Activated CD8-positive, alpha-beta T cell treated with anti-CD3 and anti-CD28 coated beads for 36 hours (primary cell): ENCODE results near the gene UBE4B. TPM values are rescaled to one million over a fixed set of nuclear protein-coding genes. Genes with fewer than 3 reads are reported as not detected.

ENCODE experiments used
- ATAC-seq: fragments of 200-7000 bp; cut with Tn5 transposase; one replicate; pipeline ENCODE4 v1.10.0; 2021; ENCODE audit warnings: mild to moderate bottlenecking, moderate library complexity
- CTCF ChIA-PET: fragments of 350-600 bp; sonication (Branson Sonifier 250); formaldehyde crosslinking; loops from one replicate; lab custom pipeline; 2021; ENCODE audit warnings: antibody characterized with exemption; lab: Charles Lee
- POLR2A ChIA-PET: fragments of 350-600 bp; sonication (Branson Sonifier 250); formaldehyde crosslinking; loops from one replicate; lab custom pipeline; 2021; ENCODE audit warnings: antibody characterized with exemption; lab: Charles Lee
- DNase-seq: peaks from one replicate; pipeline ENCODE4 v3.0.0-alpha.2; 2020
- H3K27ac Mint-ChIP-seq: one replicate; pipeline ENCODE4 v1.8.0; 2021; ENCODE audit warnings: mild to moderate bottlenecking, mixed read lengths
- H3K27me3 Mint-ChIP-seq: one replicate; pipeline ENCODE4 v1.8.0; 2021; ENCODE audit warnings: mixed read lengths
- H3K36me3 Mint-ChIP-seq: one replicate; pipeline ENCODE4 v1.8.0; 2021; ENCODE audit warnings: low read depth, mixed read lengths
- H3K4me1 Mint-ChIP-seq: one replicate; pipeline ENCODE4 v1.8.0; 2021; ENCODE audit warnings: low read depth, mixed read lengths
- H3K4me3 Mint-ChIP-seq: one replicate; pipeline ENCODE4 v1.8.0; 2021; ENCODE audit warnings: mild to moderate bottlenecking, moderate library complexity, mixed read lengths
- H3K9me3 Mint-ChIP-seq: one replicate; pipeline ENCODE4 v1.8.0; 2021; ENCODE audit warnings: mixed read lengths
- intact Hi-C: fragments of 100-400 bp; cut with micrococcal nuclease; formaldehyde crosslinking; loops from one replicate; pipeline ENCODE4 v1.10.0; 2022
- total RNA-seq, 2 experiments: library from RNA; stranded (reverse); gene quantifications; one replicate each; pipeline ENCODE4 v1.2.3, GENCODE V29; 2021
- TF ChIP-seq, protein P1 (sequence below): fragments of 200-600 bp; IDR thresholded peaks from one replicate; pipeline ENCODE4 v1.8.0; 2022; ENCODE audit warnings: antibody characterized with exemption, mild to moderate bottlenecking

The UBE4B gene
- total RNA-seq, 2 experiments from 2014 or later: 21.0 to 26.2 TPM

DNA sequence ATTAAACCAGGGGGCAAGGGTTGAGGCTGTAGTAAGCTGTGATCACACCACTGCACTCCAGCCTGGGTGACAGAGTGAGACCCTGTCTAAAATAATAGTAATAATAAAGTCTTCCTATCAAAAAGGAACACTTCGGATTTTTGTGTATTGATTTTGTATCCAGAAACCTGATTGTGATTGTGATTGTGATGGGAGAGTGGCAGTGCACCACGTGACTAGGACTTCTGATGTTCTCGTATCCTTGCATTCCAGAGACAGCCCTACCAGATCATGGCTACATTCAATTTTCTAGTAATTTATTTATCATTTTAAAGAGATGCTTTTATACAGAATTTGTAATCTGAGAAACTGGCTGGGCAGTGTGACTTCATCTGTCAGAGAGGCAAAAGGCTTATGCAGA lies 175.1 kb downstream of the UBE4B start:
- TF ChIP-seq, protein P1, sequence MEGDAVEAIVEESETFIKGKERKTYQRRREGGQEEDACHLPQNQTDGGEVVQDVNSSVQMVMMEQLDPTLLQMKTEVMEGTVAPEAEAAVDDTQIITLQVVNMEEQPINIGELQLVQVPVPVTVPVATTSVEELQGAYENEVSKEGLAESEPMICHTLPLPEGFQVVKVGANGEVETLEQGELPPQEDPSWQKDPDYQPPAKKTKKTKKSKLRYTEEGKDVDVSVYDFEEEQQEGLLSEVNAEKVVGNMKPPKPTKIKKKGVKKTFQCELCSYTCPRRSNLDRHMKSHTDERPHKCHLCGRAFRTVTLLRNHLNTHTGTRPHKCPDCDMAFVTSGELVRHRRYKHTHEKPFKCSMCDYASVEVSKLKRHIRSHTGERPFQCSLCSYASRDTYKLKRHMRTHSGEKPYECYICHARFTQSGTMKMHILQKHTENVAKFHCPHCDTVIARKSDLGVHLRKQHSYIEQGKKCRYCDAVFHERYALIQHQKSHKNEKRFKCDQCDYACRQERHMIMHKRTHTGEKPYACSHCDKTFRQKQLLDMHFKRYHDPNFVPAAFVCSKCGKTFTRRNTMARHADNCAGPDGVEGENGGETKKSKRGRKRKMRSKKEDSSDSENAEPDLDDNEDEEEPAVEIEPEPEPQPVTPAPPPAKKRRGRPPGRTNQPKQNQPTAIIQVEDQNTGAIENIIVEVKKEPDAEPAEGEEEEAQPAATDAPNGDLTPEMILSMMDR: no peak
- H3K36me3 Mint-ChIP-seq: no peaks in the 10 kb centered on the region
- intact Hi-C loops: no loop called here
- CTCF ChIA-PET: interaction anchor here (1.2 to 3.1 kb wide), 3 partner anchors 51 to 264 kb away, joined by 3 to 49 read pairs (median 3); partner anchors contain the start of genes LZIC and NMNAT1
- H3K4me3 Mint-ChIP-seq: no peak overlapping the region
- no peak for ATAC-seq
- H3K9me3 Mint-ChIP-seq: no peaks in the 10 kb centered on the region
- POLR2A ChIA-PET: no interaction called here
- DNase-seq: no peak
- H3K4me1 Mint-ChIP-seq: peaks cover 18% of the 10 kb centered on the region
- no peak overlapping the region for H3K27ac Mint-ChIP-seq
- H3K27me3 Mint-ChIP-seq: peaks cover 2% of the 10 kb centered on the region

DNA sequence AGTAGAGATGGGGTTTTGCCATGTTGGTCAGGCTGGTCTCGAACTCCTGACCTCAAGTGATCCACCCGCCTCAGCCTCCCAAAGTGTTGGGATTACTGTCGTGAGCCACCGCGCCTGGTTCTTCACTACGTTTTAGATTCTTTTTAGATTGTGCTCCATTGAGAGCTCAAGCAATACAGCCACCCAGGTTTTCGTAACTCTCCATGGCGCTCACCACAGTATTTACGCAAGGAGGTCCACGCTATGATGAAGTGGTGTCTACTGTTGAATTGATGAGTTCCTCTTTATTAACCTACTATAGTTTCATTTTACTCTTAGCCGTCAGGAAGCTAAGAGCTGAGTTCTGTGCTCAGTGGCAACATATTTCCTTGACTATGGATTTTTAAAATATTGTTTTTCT lies 175.8 kb downstream of the UBE4B start:
- CTCF ChIA-PET: interaction anchor here (0.6 to 3.8 kb wide), 19 partner anchors 11 to 287 kb away, joined by 3 to 49 read pairs (median 3); partner anchors contain the start of genes CENPS, LZIC and NMNAT1
- TF ChIP-seq, protein P1: no peak
- no peaks in the 10 kb centered on the region for H3K9me3 Mint-ChIP-seq
- no peaks in the 10 kb centered on the region for H3K36me3 Mint-ChIP-seq
- H3K27me3 Mint-ChIP-seq: no peaks in the 10 kb centered on the region
- intact Hi-C loops: no loop called here
- DNase-seq: no peak
- peaks cover 23% of the 10 kb centered on the region for H3K4me1 Mint-ChIP-seq
- POLR2A ChIA-PET: interaction anchor here (0.7 kb wide), 1 partner anchor 998 kb away, joined by 3 read pairs; no protein-coding TSS in a partner anchor
- H3K27ac Mint-ChIP-seq: no peak overlapping the region
- no peak for ATAC-seq
- H3K4me3 Mint-ChIP-seq: no peak overlapping the region

DNA sequence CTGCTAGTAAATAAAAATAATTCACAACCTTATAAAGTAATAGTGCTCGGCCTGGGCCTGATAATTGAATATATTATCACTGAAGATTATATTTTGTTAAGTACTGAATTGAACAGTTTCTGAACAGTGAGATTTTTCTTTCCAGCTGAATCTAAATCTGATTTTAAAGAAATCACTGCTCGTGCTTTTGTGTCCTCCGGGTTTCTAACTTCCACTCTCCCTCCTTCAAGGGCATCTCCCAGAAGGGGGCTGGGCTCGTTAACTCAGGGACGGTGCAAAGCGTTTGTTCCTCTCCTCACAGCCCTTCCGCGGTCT lies 176.8 kb downstream of the UBE4B start:
- no peaks in the 10 kb centered on the region for H3K9me3 Mint-ChIP-seq
- no peaks in the 10 kb centered on the region for H3K36me3 Mint-ChIP-seq
- ATAC-seq: no peak

GRCh38 chr1:10209905-10210810 lies 177.4 kb downstream of the UBE4B start, which contains the start of gene KIF1B:
Gene KIF1B, plus strand, starts transcription at chr1:10210570. Its CDS starts 21,759 bp downstream, at chr1:10232329.
- intact Hi-C loops: loop anchor here (10.0 kb wide), 1 partner anchor 125 kb away; no protein-coding TSS in a partner anchor
- no peaks in the 10 kb centered on the region for H3K36me3 Mint-ChIP-seq
- CTCF ChIA-PET: interaction anchor here (0.6 to 3.8 kb wide), 51 partner anchors 9 to 293 kb away, joined by 3 to 49 read pairs (median 4); partner anchors contain the start of genes CENPS, PGD and UBE4B
- no peaks in the 10 kb centered on the region for H3K9me3 Mint-ChIP-seq
- peak; percentile 98 for ATAC-seq
- peaks cover 26% of the 10 kb centered on the region for H3K4me1 Mint-ChIP-seq
- peak within 1 kb of the TSS; percentile 57 for H3K27ac Mint-ChIP-seq
- POLR2A ChIA-PET: interaction anchor here (0.6 to 1.5 kb wide), 8 partner anchors 15 to 573 kb away, joined by 3 to 6 read pairs (median 3); partner anchors contain the start of gene CENPS
- peak; percentile 96 for DNase-seq
- H3K4me3 Mint-ChIP-seq: peak within 1 kb of the TSS; percentile 80
- TF ChIP-seq, protein P1: peak; percentile 99
- no peaks in the 10 kb centered on the region for H3K27me3 Mint-ChIP-seq

More for the DNA sequence above, 176.8 kb downstream of the UBE4B start:
- no peaks in the 10 kb centered on the region for H3K27me3 Mint-ChIP-seq
- ChIA-PET CTCF (interaction anchor here (0.7 to 3.8 kb wide), 44 partner anchors 9 to 293 kb away, joined by 3 to 49 read pairs (median 4); partner anchors contain the start of genes CENPS, PGD and UBE4B), POLR2A (interaction anchor here (0.6 to 1.5 kb wide), 5 partner anchors 15 to 412 kb away, joined by 3 to 5 read pairs (median 3); partner anchors contain the start of gene CENPS)
- DNase-seq: no peak
- TF ChIP-seq, protein P1: no peak
- intact Hi-C loops: no loop called here
- H3K27ac Mint-ChIP-seq: no peak overlapping the region
- peak overlapping the region; percentile 80 for H3K4me3 Mint-ChIP-seq
- peaks cover 26% of the 10 kb centered on the region for H3K4me1 Mint-ChIP-seq
